ENCODE results near the gene VPS13D.
"Not testable (repeated sequence)": the region's sequence is repeated elsewhere in the genome, so short reads cannot be mapped to it uniquely, and the experiment has no call there.

VPS13D gene

GRCh38 chr1:12296623-12297022, 66.8 kb downstream of the VPS13D start:
- no peak for DNase-seq

- no peak for DNase-seq
Observed at GRCh38 chr1:12300706-12301105, 70.9 kb downstream of the VPS13D start.

- no peak for DNase-seq
Observed at GRCh38 chr1:12301518-12302237, 71.8 kb downstream of the VPS13D start.

- DNase-seq = no peak
Observed at GRCh38 chr1:12302798-12303447, 73.1 kb downstream of the VPS13D start.

- DNase-seq = no peak
Observed at GRCh38 chr1:12305377-12305776, 75.5 kb downstream of the VPS13D start.

- DNase-seq = no peak
Observed at GRCh38 chr1:12309783-12310742, 80.2 kb downstream of the VPS13D start.

GRCh38 chr1:12314333-12314903, 84.6 kb downstream of the VPS13D start:
- no peak for DNase-seq

GRCh38 chr1:12315146-12315545, 85.3 kb downstream of the VPS13D start:
- no peak for DNase-seq

- DNase-seq = no peak
Observed at GRCh38 chr1:12316331-12316730, 86.5 kb downstream of the VPS13D start.

- no peak for DNase-seq
Observed at GRCh38 chr1:12320486-12320885, 90.7 kb downstream of the VPS13D start.

- no peak for DNase-seq
Observed at GRCh38 chr1:12324423-12324822, 94.6 kb downstream of the VPS13D start.

GRCh38 chr1:12324973-12325372, 95.1 kb downstream of the VPS13D start:
- DNase-seq = not testable (repeated sequence)

GRCh38 chr1:12326986-12327385, 97.2 kb downstream of the VPS13D start:
- DNase-seq = no peak

GRCh38 chr1:12327566-12327965, 97.7 kb downstream of the VPS13D start:
- no peak for DNase-seq

- DNase-seq = no peak
Observed at GRCh38 chr1:12333036-12333785, 103.4 kb downstream of the VPS13D start.

- no peak for DNase-seq
Observed at GRCh38 chr1:12335815-12336214, 106.0 kb downstream of the VPS13D start.

- DNase-seq = no peak
Observed at GRCh38 chr1:12336413-12336812, 106.6 kb downstream of the VPS13D start.

- no peak for DNase-seq
Observed at GRCh38 chr1:12338017-12338416, 108.2 kb downstream of the VPS13D start.

- DNase-seq = no peak
Observed at GRCh38 chr1:12338823-12339222, 109.0 kb downstream of the VPS13D start.

- DNase-seq = no peak
Observed at GRCh38 chr1:12339396-12339795, 109.6 kb downstream of the VPS13D start.

GRCh38 chr1:12339811-12340543, 110.1 kb downstream of the VPS13D start:
- no peak for DNase-seq

- DNase-seq = no peak
Observed at GRCh38 chr1:12340544-12340930, 110.7 kb downstream of the VPS13D start.

Data from SIG-M5 (cell line).